ENCODE measurements around the gene ICOS. TPM values are rescaled to one million over a fixed set of nuclear protein-coding genes. Genes with fewer than 3 reads are reported as not detected.
A peak's percentile ranks its signal among the peaks of the same experiment; 100 is the strongest.

The ICOS gene
- total and polyA plus RNA-seq, 4 donors = 0.49 to 3.1 (median 0.76) TPM

DNA sequence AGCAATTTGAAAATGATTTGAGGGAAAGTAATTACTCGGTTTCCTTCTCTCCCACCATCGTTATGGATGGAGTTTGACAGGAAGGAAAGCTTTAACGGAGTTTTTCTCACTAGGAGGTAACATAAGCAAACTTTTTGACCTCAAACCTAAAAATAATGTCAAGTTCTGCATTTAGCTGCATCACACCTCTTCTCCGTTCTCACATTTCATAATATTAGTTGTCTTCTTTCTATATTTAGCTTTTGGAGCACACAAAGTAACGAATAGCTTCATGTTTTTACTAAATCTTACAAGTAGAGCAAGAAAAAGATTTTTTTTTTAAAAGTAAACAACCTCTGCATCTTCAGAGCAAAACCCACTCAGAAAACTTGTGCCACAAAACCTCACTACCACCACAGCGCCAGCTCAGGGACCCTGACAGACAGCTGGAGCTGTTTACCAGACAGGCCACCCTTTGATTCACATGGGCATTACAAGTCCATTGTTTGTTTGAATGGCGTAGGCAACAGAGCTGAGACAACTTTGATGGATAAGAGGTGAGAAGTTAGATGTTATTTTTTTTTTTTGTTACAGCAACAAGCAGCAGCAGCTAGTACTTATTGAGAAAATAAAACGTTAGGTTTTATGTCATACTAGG lies 21.9 kb upstream of the ICOS start:
- Histone ChIP-seq H3K27me3 (ENCODE audit: control insufficient read depth in 3 of 3, insufficient read depth in 3 of 3, low read length in 2 of 3) (no peaks in the 10 kb centered on the region), H3K9me3 (ENCODE audit: control insufficient read depth in 4 of 4, insufficient read depth in 3 of 4, low read length in 3 of 4) (no peaks in the 10 kb centered on the region), H3K27ac (ENCODE audit: low read depth in 1 of 2, low read length in 1 of 2) (no peak overlapping the region), H3K4me3 (no peak overlapping the region), H3K9ac (ENCODE audit: insufficient read depth in 1 of 2, low read length in 2 of 2) (no peak overlapping the region), H3K4me1 (ENCODE audit: control insufficient read depth in 5 of 5, insufficient read depth in 5 of 5, low read length in 5 of 5) (peaks cover 0 to 21% (median 0%) of the 10 kb centered on the region in 5 donors), H3K36me3 (ENCODE audit: control insufficient read depth in 4 of 4, insufficient read depth in 4 of 4, low read length in 4 of 4) (no peaks in the 10 kb centered on the region)
- peak in 2 of 3 donors; percentile 13 to 26 for DNase-seq
- WGBS, 2 donors = 31 to 47% methylated on average over 8 of the region's 8 CpGs
- no peak for ATAC-seq (ENCODE audit: insufficient read depth, low FRiP score)
- TF ChIP-seq, protein P1, sequence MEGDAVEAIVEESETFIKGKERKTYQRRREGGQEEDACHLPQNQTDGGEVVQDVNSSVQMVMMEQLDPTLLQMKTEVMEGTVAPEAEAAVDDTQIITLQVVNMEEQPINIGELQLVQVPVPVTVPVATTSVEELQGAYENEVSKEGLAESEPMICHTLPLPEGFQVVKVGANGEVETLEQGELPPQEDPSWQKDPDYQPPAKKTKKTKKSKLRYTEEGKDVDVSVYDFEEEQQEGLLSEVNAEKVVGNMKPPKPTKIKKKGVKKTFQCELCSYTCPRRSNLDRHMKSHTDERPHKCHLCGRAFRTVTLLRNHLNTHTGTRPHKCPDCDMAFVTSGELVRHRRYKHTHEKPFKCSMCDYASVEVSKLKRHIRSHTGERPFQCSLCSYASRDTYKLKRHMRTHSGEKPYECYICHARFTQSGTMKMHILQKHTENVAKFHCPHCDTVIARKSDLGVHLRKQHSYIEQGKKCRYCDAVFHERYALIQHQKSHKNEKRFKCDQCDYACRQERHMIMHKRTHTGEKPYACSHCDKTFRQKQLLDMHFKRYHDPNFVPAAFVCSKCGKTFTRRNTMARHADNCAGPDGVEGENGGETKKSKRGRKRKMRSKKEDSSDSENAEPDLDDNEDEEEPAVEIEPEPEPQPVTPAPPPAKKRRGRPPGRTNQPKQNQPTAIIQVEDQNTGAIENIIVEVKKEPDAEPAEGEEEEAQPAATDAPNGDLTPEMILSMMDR (IDR thresholded peaks at IDR 0.05; ENCODE audit: control extremely low read depth, extremely low read depth) = no peak

DNA sequence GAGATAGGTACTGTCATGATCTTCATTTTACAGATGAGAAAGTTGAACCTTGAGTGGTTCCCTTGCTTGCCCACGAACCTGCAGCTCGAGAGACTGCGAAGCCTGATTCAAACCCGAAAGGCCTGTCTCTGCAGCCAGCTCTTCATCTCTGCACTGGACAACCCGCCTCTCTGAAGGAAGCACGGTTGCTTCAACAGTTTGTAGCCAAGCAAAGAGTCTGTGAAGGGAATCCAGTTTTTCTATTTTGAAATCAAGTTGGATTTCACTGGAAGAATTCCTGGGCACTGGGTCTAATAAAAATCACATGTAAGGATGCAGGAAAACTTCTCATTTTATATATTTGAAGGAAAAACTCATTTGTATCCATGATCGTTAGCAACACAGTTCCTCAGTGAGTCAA lies 21.3 kb upstream of the ICOS start:
- peaks cover 0 to 21% (median 0%) of the 10 kb centered on the region in 5 donors for H3K4me1 ChIP-seq (ENCODE audit: control insufficient read depth in 5 of 5, insufficient read depth in 5 of 5, low read length in 5 of 5)
- no peak overlapping the region for H3K4me3 ChIP-seq
- ATAC-seq (ENCODE audit: insufficient read depth, low FRiP score) (no peak), DNase-seq (peak in 2 of 3 donors; percentile 29 to 31)
- no peaks in the 10 kb centered on the region for H3K27me3 ChIP-seq (ENCODE audit: control insufficient read depth in 3 of 3, insufficient read depth in 3 of 3, low read length in 2 of 3)
- H3K9me3 ChIP-seq (ENCODE audit: control insufficient read depth in 4 of 4, insufficient read depth in 3 of 4, low read length in 3 of 4) = no peaks in the 10 kb centered on the region
- H3K27ac ChIP-seq (ENCODE audit: low read depth in 1 of 2, low read length in 1 of 2) = no peak overlapping the region
- no peak overlapping the region for H3K9ac ChIP-seq (ENCODE audit: insufficient read depth in 1 of 2, low read length in 2 of 2)
- WGBS, 2 donors = 79 to 81% methylated on average over 7 of the region's 7 CpGs
- H3K36me3 ChIP-seq (ENCODE audit: control insufficient read depth in 4 of 4, insufficient read depth in 4 of 4, low read length in 4 of 4) = no peaks in the 10 kb centered on the region
- TF ChIP-seq, protein P1 (IDR thresholded peaks at IDR 0.05; ENCODE audit: control extremely low read depth, extremely low read depth) = no peak

DNA sequence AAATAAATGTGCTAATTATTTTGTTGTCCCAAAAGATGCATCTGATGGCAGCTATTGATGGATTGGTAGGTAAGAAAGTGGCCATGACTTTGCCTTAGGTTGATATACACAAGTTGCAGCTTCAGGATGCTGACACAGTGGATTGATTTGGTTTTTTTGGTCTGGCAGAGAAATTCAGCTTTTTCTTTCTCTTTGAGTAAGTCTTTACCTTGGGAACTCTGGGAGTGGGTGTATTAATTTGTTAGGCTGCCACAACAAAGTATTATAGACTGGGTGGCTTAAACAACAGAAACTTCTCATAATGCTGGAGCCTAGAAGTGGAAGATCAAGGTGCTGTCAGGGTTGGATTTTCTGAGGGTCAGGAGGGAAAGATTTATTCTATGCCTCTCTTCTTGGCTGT lies 19.8 kb upstream of the ICOS start:
- Histone ChIP-seq H3K9me3 (ENCODE audit: control insufficient read depth in 4 of 4, insufficient read depth in 3 of 4, low read length in 3 of 4) (no peaks in the 10 kb centered on the region), H3K27me3 (ENCODE audit: control insufficient read depth in 3 of 3, insufficient read depth in 3 of 3, low read length in 2 of 3) (no peaks in the 10 kb centered on the region), H3K27ac (ENCODE audit: low read depth in 1 of 2, low read length in 1 of 2) (no peak overlapping the region), H3K4me3 (no peak overlapping the region), H3K36me3 (ENCODE audit: control insufficient read depth in 4 of 4, insufficient read depth in 4 of 4, low read length in 4 of 4) (no peaks in the 10 kb centered on the region), H3K4me1 (ENCODE audit: control insufficient read depth in 5 of 5, insufficient read depth in 5 of 5, low read length in 5 of 5) (peaks cover 0 to 21% (median 0%) of the 10 kb centered on the region in 5 donors), H3K9ac (ENCODE audit: insufficient read depth in 1 of 2, low read length in 2 of 2) (no peak overlapping the region)
- TF ChIP-seq, protein P1 (IDR thresholded peaks at IDR 0.05; ENCODE audit: control extremely low read depth, extremely low read depth) = no peak
- ATAC-seq (ENCODE audit: insufficient read depth, low FRiP score) = no peak
- no peak for DNase-seq

DNA sequence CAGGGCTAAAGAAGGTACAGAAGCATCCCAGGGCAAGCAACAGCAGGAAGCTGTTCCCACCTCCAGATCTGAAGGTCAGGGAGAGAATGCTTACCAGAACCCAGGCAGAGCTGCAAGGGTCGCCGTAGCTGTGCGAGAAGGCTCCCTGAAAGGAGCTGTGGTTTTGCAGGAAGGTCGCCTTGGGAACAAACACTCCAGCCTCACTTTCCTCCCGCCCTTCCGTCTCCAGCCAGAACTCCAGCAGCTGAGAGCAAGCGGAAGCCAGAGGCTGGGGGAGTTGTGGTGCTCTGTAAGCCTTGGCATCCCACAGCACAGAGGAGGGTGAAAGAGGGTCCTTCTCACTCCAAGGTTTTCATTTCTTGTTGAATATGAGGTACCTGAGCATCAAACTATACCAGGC lies 18.3 kb upstream of the ICOS start:
- 61 to 68% methylated on average over 7 of the region's 7 CpGs for WGBS, 2 donors
- Histone ChIP-seq H3K27ac (ENCODE audit: low read depth in 1 of 2, low read length in 1 of 2) (no peak overlapping the region), H3K9me3 (ENCODE audit: control insufficient read depth in 4 of 4, insufficient read depth in 3 of 4, low read length in 3 of 4) (no peaks in the 10 kb centered on the region), H3K27me3 (ENCODE audit: control insufficient read depth in 3 of 3, insufficient read depth in 3 of 3, low read length in 2 of 3) (no peaks in the 10 kb centered on the region), H3K9ac (ENCODE audit: insufficient read depth in 1 of 2, low read length in 2 of 2) (no peak overlapping the region), H3K36me3 (ENCODE audit: control insufficient read depth in 4 of 4, insufficient read depth in 4 of 4, low read length in 4 of 4) (no peaks in the 10 kb centered on the region), H3K4me3 (no peak overlapping the region), H3K4me1 (ENCODE audit: control insufficient read depth in 5 of 5, insufficient read depth in 5 of 5, low read length in 5 of 5) (peaks cover 0 to 21% (median 0%) of the 10 kb centered on the region in 5 donors)
- TF ChIP-seq, protein P1 (IDR thresholded peaks at IDR 0.05; ENCODE audit: control extremely low read depth, extremely low read depth) = no peak
- DNase-seq (peak; percentile 71 to 84 (median 72)), ATAC-seq (ENCODE audit: insufficient read depth, low FRiP score) (no peak)
